SH-SY5Y (cell line): ENCODE results near the gene DOK6.

ENCODE experiments used
- GATA2 ChIP-seq: IDR thresholded peaks from 2 replicates; pipeline ENCODE4 v1.6.1; 2011; ENCODE audit warnings: mild to moderate bottlenecking, low read depth, low read length
- GATA3 ChIP-seq: IDR thresholded peaks from 2 replicates; pipeline ENCODE4 v1.6.1; 2011; ENCODE audit warnings: low read depth, mild to moderate bottlenecking, low read length, moderate library complexity

DNA sequence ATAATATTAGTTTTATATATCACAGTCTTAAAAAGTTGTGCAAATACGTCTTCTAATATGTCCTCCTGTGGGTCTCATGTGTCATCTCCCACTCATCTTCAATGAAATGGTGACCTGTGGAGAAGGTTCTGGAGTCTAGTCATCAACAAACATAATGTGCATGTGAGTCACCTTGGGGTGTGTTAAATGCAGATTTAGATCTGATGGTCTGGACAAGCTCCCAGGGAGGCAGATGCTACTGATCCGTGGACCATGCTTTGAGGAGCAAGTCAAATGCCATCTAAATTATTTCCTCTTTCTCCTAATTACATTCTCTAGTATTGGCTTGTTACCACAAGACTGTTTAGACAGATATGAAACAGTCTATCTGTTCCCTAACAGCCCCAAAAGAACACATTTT lies 336.0 kb downstream of the DOK6 start:
- TF ChIP-seq GATA2 (no peak), GATA3 (no peak)
